Stimulated activated naive CD8-positive, alpha-beta T cell treated with anti-CD3 and anti-CD28 coated beads, Interleukin-15, Interleukin-2, amounts not matched to agents 100 ng/mL and 50 ng/mL, for 24 hours (primary cell): ENCODE results near the gene DOK3.
"Not testable (repeated sequence)": the region's sequence is repeated elsewhere in the genome, so short reads cannot be mapped to it uniquely, and the experiment has no call there.

Experiments used
- H3K27ac Mint-ChIP-seq: one replicate; pipeline ENCODE4 v1.8.0; 2021; ENCODE audit warnings: mild to moderate bottlenecking, mixed read lengths
- H3K27me3 Mint-ChIP-seq: one replicate; pipeline ENCODE4 v1.8.0; 2021; ENCODE audit warnings: mixed read lengths
- H3K36me3 Mint-ChIP-seq: one replicate; pipeline ENCODE4 v1.8.0; 2021; ENCODE audit warnings: low read depth, mixed read lengths
- H3K4me1 Mint-ChIP-seq: one replicate; pipeline ENCODE4 v1.8.0; 2021; ENCODE audit warnings: low read depth, mixed read lengths
- H3K4me3 Mint-ChIP-seq: one replicate; pipeline ENCODE4 v1.8.0; 2021; ENCODE audit warnings: mild to moderate bottlenecking, mixed read lengths
- H3K9me3 Mint-ChIP-seq: one replicate; pipeline ENCODE4 v1.8.0; 2021; ENCODE audit warnings: mixed read lengths

The DOK3 gene

DNA sequence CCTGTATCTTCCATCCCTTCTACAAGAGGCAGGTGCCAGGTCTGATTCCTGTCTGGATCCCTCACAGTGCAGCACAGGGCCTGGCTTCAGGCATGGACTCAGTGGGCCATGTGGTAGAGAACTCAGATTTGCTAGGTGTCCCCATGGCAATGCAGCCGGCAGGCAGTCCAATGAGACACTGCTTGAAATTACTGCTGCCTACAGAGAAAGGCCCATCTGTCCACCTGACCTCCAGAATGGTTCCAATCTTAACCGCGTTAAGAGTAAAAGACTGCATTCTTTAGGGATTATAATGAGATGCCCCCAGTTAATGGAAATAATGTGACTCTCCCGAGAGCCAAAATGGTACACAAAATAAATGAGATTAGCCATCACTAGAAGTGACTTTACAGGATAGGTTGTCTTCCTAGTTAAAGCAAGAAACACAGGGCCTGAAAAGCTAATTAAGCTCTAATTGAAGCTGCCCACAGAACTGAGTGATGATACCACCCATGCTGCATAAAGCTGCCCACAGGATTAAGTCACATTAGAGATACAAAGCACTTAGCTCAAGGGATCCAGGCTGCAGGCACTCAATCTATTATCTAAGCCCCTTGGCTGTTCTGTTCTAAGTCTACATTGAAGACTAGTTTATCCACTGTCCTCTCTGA lies 33.3 kb upstream of the DOK3 start:
- peaks cover 4% of the 10 kb centered on the region for H3K4me1 Mint-ChIP-seq
- no peak overlapping the region for H3K27ac Mint-ChIP-seq
- no peaks in the 10 kb centered on the region for H3K27me3 Mint-ChIP-seq
- no peaks in the 10 kb centered on the region for H3K9me3 Mint-ChIP-seq
- H3K36me3 Mint-ChIP-seq, result peaks cover 32% of the 10 kb centered on the region
- no peak overlapping the region for H3K4me3 Mint-ChIP-seq

DNA sequence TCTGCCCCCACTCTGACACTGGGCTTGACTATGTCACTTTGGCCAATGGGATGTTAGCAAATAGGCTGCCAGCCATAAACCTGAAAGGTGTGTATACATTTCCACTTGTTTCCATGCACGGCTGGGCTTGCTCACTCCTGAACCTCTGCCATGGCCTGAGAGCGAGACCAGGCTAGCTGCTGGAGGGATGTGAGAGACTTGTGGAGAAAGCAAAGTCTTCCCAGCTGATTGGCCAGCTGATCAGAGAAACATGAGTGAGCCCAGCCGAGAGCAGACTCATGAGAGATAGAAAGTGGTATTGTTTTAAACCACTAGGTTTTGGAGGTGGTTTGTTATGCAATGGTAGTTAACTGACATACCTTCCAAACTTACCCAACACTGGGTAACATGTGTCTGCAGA lies 30.8 kb upstream of the DOK3 start:
- Mint-ChIP-seq H3K4me1 (no peaks in the 10 kb centered on the region), H3K27me3 (no peaks in the 10 kb centered on the region), H3K36me3 (peaks cover 36% of the 10 kb centered on the region), H3K4me3 (no peak overlapping the region), H3K27ac (no peak overlapping the region), H3K9me3 (no peaks in the 10 kb centered on the region)

- Mint-ChIP-seq H3K9me3 (no peaks in the 10 kb centered on the region), H3K36me3 (peaks cover 38% of the 10 kb centered on the region), H3K27ac (no peak overlapping the region), H3K4me1 (no peaks in the 10 kb centered on the region), H3K4me3 (no peak overlapping the region), H3K27me3 (no peaks in the 10 kb centered on the region)
Measured at GRCh38 chr5:177539411-177539810, 29.8 kb upstream of the DOK3 start.

DNA sequence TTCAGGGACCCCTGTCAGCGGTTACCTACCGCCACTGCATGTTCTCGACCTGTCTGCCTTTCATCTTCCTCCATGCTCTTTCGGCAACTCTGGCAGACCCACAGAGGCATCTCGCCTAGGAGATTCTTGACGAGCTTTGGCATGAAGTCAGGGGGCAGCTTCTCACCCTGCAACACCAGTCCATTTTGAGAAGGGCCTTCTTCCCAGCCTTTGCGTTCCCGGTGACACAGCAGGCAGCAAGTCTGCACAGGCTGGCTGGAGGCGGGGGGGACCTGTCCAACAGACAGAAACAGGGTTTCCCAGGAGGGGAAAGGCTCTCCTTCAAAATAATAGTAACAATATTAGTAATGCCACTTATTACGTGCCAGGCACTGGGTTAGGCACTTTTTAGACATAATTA lies 29.2 kb upstream of the DOK3 start:
- H3K4me3 Mint-ChIP-seq, result no peak overlapping the region

DNA sequence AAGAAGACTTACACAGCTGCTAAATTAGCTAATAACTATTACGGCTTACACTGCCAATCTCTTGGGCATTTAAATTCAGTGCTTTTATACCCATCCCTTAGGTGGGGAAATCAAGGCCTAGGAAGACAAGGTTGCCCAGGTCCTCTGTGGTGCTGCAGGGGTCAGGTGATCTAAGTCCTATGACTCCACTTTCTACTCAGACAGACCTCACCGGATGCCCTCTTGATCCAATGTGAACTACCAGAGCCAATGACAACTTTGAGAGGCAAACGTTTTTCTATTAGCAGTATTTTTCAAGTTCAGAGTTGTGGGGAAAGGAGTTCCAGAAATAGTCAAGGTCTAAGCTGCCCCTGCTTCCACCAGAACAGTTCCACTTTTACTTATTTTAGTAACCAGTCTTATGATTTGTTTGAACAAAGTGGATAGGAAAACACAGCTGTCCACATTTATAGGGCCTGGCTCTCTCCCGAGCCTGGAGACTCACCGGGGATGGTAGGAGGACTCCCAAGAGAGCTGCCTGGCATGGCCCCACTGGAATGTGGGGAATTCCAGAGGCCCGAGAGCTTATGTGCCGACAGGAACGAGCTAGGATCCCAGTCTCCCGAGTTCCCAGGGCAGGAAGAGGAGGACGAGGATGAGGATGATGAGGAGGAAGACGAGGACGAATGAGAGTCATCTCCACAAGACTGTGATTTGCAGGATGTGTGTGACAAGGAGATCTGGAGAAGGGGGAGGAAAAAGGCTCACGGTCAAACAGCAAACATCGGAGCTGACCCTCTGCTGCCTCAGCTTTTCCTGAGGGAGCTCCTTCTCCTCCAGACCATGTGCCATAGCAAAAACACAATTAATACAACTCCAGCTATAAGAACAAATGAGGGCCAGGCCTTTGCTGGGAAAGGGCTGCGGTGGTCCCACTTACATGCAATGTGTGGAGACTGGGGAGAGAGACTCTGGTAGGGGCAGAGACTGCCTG lies 28.0 kb upstream of the DOK3 start:
- H3K36me3 Mint-ChIP-seq, result peaks cover 37% of the 10 kb centered on the region

More for the DNA sequence above, 29.2 kb upstream of the DOK3 start:
- Mint-ChIP-seq H3K4me1 (no peaks in the 10 kb centered on the region), H3K9me3 (no peaks in the 10 kb centered on the region), H3K36me3 (peaks cover 36% of the 10 kb centered on the region), H3K27ac (no peak overlapping the region), H3K27me3 (no peaks in the 10 kb centered on the region)

GRCh38 chr5:177536386-177536785 lies 26.8 kb upstream of the DOK3 start:
- Mint-ChIP-seq H3K9me3 (no peaks in the 10 kb centered on the region), H3K4me1 (no peaks in the 10 kb centered on the region), H3K27me3 (no peaks in the 10 kb centered on the region), H3K27ac (no peak overlapping the region), H3K4me3 (no peak overlapping the region), H3K36me3 (peaks cover 31% of the 10 kb centered on the region)

More for the DNA sequence above, 28.0 kb upstream of the DOK3 start:
- Mint-ChIP-seq H3K9me3 (no peaks in the 10 kb centered on the region), H3K27me3 (no peaks in the 10 kb centered on the region), H3K4me1 (no peaks in the 10 kb centered on the region), H3K27ac (no peak overlapping the region), H3K4me3 (no peak overlapping the region)

DNA sequence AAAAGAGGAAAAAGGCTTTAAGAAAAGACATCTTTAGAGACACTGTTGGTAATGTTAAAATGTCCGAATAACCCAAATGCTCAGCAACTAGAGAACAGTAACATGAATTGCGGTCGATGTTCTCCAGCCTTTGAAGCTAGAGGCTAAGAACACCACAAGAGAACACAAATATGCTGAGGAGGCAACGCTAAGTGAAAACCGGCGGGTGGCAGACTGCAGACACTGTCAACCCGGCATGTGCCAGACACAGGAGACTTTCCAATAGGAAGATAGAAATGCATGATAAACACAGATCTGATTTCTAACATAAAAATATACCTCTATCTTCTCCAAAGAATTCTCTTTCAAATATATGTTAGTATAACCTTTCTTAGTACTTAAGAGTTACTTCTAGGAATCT lies 25.5 kb upstream of the DOK3 start:
- Mint-ChIP-seq H3K27ac (no peak overlapping the region), H3K27me3 (no peaks in the 10 kb centered on the region), H3K4me3 (no peak overlapping the region), H3K9me3 (no peaks in the 10 kb centered on the region), H3K4me1 (no peaks in the 10 kb centered on the region), H3K36me3 (peaks cover 37% of the 10 kb centered on the region)

- peaks cover 36% of the 10 kb centered on the region for H3K36me3 Mint-ChIP-seq
- H3K27ac Mint-ChIP-seq, H3K4me1 Mint-ChIP-seq, H3K4me3 Mint-ChIP-seq, H3K9me3 Mint-ChIP-seq, H3K27me3 Mint-ChIP-seq: not testable (repeated sequence)
Measured at GRCh38 chr5:177534433-177534832, 24.8 kb upstream of the DOK3 start.

GRCh38 chr5:177531209-177531940 lies 21.7 kb upstream of the DOK3 start:
- Mint-ChIP-seq H3K4me3 (no peak overlapping the region), H3K27ac (no peak overlapping the region), H3K36me3 (peaks cover 22% of the 10 kb centered on the region), H3K27me3 (no peaks in the 10 kb centered on the region), H3K4me1 (no peaks in the 10 kb centered on the region), H3K9me3 (no peaks in the 10 kb centered on the region)

- no peak overlapping the region for H3K27ac Mint-ChIP-seq
- H3K4me3 Mint-ChIP-seq, result no peak overlapping the region
- H3K4me1 Mint-ChIP-seq, result no peaks in the 10 kb centered on the region
- peaks cover 24% of the 10 kb centered on the region for H3K36me3 Mint-ChIP-seq
- H3K9me3 Mint-ChIP-seq, result no peaks in the 10 kb centered on the region
- no peaks in the 10 kb centered on the region for H3K27me3 Mint-ChIP-seq
Measured at GRCh38 chr5:177530638-177531037, 21.0 kb upstream of the DOK3 start.

GRCh38 chr5:177529247-177530203 lies 19.9 kb upstream of the DOK3 start:
- H3K4me3 Mint-ChIP-seq, result no peak overlapping the region
- H3K27ac Mint-ChIP-seq, result no peak overlapping the region
- H3K27me3 Mint-ChIP-seq, result no peaks in the 10 kb centered on the region
- H3K9me3 Mint-ChIP-seq, result no peaks in the 10 kb centered on the region
- peaks cover 22% of the 10 kb centered on the region for H3K36me3 Mint-ChIP-seq
- no peaks in the 10 kb centered on the region for H3K4me1 Mint-ChIP-seq

DNA sequence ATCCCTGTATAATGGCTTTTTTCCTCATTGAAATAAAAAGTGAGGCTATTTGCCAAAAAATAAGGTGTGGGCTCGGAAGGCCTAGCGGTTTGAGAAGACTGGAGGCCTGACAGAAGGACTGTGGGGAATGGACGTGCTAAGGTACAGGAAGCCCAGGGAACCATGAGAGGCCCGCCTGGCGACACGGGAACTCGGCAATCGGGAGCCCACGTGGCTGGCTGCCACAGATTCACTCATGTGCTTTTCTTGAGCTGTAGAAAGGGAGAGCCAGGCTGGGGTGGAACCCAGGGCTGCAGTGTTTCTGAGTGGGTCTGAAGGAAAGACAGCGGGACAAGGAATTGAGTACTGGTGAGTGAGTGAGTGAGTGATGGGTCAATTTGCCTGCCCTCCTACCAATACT lies 19.0 kb upstream of the DOK3 start:
- Mint-ChIP-seq H3K4me1 (no peaks in the 10 kb centered on the region), H3K36me3 (peaks cover 17% of the 10 kb centered on the region), H3K9me3 (no peaks in the 10 kb centered on the region), H3K27ac (no peak overlapping the region), H3K4me3 (no peak overlapping the region), H3K27me3 (no peaks in the 10 kb centered on the region)

GRCh38 chr5:177527595-177527994 lies 18.0 kb upstream of the DOK3 start:
- Mint-ChIP-seq H3K27me3 (no peaks in the 10 kb centered on the region), H3K9me3 (no peaks in the 10 kb centered on the region), H3K36me3 (peaks cover 21% of the 10 kb centered on the region), H3K27ac (no peak overlapping the region), H3K4me3 (no peak overlapping the region), H3K4me1 (no peaks in the 10 kb centered on the region)

GRCh38 chr5:177526791-177527190 lies 17.2 kb upstream of the DOK3 start:
- Mint-ChIP-seq H3K4me1 (no peaks in the 10 kb centered on the region), H3K4me3 (no peak overlapping the region), H3K27me3 (no peaks in the 10 kb centered on the region), H3K9me3 (no peaks in the 10 kb centered on the region), H3K27ac (no peak overlapping the region), H3K36me3 (peaks cover 21% of the 10 kb centered on the region)
